Measurements from ENCODE around the gene ADAM33. TPM values are rescaled to one million over a fixed set of nuclear protein-coding genes. Genes with fewer than 3 reads are reported as not detected.

ADAM33 gene, protein sequence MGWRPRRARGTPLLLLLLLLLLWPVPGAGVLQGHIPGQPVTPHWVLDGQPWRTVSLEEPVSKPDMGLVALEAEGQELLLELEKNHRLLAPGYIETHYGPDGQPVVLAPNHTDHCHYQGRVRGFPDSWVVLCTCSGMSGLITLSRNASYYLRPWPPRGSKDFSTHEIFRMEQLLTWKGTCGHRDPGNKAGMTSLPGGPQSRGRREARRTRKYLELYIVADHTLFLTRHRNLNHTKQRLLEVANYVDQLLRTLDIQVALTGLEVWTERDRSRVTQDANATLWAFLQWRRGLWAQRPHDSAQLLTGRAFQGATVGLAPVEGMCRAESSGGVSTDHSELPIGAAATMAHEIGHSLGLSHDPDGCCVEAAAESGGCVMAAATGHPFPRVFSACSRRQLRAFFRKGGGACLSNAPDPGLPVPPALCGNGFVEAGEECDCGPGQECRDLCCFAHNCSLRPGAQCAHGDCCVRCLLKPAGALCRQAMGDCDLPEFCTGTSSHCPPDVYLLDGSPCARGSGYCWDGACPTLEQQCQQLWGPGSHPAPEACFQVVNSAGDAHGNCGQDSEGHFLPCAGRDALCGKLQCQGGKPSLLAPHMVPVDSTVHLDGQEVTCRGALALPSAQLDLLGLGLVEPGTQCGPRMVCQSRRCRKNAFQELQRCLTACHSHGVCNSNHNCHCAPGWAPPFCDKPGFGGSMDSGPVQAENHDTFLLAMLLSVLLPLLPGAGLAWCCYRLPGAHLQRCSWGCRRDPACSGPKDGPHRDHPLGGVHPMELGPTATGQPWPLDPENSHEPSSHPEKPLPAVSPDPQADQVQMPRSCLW
- total RNA-seq = not detected in 2 replicates

DNA sequence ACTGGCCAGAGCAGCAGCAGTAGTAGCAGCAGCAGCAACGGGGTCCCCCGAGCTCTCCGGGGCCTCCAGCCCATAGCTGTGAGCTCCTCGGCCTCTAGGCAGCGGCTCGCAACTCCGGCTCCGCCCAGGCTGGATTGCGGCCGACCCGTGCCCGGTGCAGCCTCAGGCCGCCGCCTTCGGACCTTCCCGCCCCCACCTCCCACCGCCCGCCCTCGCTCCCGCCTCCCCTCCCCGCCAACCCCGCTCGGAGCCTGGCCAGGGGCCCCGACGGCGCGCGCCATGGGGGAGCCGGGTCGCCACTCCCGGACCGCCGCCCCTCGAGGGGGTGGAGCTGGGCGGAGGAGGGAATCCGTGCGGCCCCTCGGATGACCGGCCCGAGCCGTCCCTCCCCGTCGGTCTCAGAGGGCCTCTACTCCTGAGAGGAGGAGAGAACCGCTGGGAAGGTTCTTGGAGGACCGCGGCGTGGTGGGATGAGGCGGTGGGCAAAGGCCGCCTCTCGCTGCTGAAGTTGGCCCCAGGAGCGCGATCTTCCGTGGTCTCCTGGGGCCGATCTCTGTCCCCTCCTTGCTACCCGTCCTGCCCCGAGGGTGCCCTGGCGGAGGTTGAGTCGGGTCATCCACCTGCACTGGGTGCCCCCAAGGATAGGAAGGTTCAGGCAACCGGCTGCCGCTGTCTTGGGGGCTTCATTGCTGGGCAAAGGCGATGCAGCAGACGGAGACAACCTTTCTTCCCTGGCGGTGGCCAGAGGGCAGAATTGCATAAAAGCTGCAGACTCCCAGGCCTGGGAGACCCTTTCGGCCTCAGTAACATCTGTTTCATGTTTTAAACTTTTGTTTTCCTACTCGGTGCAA, at the start of gene ADAM33:
Gene ADAM33, minus strand, starts transcription at position 80 of the 851 bp plus-strand sequence. Its CDS starts 6 bp downstream, at position 74.
- DNase-seq (ENCODE audit: extremely low read depth, low read depth, low spot score) = no peak

DNA sequence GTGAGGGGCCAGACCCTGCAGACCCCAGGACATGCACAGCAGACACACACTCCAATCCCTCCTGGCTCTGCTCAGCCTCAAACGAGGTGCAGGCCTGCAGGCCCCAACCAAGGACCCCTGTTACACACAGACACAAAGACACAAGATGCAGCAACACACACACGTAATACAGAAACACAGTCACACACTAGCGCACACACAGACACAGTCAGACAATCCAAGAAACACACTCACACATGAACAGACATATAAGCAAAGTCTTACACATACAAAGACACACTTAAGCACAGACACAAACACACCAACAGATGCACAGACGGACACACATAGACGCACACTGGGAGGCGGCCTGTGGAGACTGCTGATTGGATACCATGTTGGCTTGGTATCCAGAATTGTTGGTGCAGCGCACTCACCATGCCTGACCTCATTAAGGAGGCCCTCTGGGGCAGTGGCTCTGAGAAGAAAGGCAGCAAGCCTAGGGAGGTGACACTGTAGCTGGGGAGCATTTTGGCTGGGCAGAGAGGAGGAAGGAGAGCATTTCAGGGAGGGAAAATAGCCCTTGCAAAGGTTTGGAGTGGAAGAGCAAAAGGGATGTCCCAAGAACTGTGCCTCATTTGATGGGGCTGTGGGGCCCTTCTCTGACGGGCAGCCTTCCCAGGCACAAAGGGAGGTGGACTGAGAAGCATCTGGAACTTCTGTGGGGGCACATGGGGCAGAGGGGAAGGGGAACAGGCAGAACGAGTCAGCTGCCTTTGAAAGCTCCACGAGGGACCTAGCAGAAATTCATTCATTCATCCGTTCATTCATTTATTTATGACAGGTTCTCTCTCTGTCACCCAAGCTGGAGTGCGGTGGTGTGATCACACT, 49.2 kb upstream of the ADAM33 start:
- DNase-seq (ENCODE audit: extremely low read depth, low read depth, low spot score) = no peak

DNA sequence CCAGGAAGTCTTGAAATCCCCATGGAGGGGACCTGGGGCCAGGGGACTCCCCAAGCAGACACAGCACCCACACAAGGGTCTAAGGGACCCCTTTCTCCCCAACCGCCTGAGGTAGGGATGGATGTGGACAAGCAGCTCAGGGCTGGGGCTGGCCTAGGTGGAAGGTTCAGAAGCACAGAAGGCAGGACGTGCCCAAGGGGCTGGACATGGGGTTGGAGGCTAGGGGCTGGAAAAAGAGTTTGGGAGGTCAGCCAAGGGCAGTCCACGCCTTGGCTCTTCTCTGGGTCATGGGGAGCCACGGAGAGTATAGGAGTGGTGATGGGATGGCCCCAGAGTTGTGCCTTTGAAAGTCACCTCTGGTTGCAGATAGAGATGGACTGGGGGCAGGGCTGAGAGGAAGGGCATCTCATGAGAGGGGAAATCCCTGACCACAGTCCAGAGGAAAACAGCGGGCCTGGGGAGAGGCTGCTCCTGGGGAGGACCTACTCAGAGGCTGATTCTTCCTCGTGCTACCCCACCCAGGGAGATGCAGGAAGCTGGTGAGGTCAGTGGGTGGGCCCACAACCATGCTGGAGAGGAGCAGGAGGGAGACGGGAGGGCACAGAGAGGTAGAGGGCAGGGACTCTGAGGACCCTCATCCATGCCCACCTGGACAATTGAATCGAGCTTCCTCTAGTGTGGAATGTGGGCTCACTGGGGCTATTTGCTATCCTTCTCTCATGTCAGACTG, 48.2 kb upstream of the ADAM33 start:
- DNase-seq (ENCODE audit: extremely low read depth, low read depth, low spot score) = no peak

DNA sequence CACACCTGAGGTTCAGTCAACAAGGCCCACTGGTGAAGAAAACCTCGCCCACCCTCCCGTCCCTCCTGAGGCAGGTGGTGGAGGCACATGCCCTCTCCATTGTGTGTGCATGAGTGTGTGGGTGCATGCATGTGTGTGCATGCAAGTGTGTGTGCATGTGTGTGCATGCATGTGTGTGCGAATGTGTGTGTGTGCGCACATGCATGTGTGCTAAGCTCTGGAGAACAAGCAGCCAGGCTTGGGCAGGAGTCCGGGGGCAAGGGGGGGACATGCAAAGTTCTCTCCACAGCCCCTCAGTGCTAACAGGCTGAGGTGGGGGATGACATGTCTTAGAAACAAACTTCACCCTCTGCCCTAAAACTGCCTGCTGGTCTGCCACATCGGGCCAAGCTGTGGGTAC, 47.6 kb upstream of the ADAM33 start:
- no peak for DNase-seq (ENCODE audit: extremely low read depth, low read depth, low spot score)

DNA sequence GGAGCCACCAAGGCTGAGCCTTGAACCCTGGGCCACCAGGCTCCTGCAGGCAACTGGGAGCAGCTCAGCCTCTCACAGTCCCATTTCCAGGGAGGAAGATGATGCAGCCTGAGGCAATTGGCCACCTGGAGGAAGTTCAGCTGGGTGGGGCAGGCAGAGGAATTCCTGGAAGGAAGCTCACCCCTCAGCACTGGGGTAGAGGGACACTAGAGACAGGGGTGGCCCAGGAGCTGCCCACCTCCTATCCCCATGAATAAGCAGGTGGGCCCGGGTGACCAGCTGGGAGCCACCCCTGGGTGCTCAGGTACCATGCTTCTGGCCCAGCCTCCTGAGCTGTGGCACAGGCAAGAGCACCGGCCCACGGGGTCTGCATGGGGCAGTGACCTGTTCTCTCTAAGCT, 47.1 kb upstream of the ADAM33 start:
- DNase-seq (ENCODE audit: extremely low read depth, low read depth, low spot score) = no peak

DNA sequence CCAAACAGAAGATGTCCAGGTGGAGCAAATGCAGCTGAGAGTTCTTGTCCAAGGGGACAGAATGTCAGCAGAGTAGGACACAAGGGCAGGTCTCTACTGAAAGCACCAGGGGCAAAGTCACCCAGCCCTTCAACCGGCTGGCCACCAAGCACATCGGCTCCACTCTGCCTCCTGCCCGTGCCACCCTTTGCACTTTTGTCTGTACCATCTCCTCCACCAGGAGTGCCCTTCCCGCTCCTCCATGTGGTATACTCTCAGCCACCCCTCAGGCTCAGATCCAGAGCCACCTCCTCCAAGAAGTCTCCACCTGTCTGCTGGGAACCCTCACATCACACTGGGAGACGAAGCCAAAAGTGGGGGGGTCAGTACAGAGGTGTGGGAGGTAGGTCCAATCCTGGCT, 46.5 kb upstream of the ADAM33 start:
- no peak for DNase-seq (ENCODE audit: extremely low read depth, low read depth, low spot score)

DNA sequence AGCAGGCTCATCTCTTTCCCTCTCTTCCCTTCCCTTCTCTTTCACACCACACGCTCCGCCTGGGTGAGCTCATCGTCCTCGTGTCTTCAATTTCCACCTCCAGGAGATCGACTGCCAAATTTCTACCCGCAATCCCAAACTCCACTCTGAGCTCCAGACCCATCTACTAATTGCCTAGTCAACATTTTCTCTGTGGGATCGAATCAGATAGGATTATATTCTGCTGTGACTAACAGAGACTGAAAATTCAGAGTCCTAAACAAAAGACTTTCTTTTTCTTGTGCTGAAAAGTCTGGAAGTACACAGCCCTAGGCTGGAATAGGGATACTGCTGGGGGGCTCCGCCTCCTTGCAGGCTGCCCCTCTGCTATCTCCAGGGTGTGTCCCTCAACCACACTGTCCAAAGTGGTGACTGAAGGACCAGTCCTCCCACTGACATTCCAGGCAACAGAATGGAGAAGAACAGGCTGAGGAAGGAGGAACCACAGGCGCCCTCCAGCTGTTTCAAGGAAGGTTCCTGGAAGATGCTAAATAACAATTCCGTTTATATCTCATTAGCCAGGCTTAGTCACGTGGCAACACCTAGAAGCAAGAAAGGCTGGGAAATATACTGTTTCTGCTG, 45.7 kb upstream of the ADAM33 start:
- no peak for DNase-seq (ENCODE audit: extremely low read depth, low read depth, low spot score)

DNA sequence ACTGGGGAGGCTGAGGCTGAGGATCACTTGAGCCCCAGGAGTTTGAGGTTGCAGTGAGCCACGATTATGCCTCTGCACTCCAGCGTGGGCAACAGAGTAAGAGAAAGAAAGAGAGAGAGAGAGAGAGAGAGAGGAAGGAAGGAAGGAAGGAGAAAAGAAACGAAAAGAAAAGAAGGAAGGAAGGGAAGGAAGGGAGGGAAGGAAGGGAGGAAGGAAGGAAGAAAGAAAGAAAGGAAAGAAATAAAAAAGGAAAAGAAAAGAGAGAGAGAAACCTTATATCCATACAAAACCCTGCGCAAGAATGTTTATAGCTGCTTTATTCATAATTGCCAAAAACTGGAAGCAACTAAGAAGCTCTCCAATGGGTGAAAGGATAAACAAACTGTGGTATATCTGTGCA, 42.5 kb upstream of the ADAM33 start:
- DNase-seq (ENCODE audit: extremely low read depth, low read depth, low spot score) = no peak

DNA sequence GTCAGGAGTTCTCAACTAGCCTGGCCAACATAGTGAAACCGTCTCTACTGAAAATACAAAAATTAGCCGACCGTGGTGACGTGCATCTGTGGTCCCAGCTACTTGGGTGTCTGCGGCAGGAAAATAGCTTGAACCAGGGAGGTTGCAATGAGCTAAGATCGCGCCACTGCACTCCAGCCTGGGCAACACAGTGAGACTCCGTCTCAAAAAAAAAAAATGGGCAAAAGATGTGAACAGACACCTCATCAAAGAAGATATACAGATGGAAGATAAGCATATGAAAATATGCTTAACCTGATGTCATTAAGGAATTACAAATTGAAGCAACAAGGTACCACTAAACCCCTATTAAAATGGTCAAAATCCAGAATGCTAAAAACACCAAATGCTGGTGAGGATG, 41.5 kb upstream of the ADAM33 start:
- DNase-seq (ENCODE audit: extremely low read depth, low read depth, low spot score) = no peak

DNA sequence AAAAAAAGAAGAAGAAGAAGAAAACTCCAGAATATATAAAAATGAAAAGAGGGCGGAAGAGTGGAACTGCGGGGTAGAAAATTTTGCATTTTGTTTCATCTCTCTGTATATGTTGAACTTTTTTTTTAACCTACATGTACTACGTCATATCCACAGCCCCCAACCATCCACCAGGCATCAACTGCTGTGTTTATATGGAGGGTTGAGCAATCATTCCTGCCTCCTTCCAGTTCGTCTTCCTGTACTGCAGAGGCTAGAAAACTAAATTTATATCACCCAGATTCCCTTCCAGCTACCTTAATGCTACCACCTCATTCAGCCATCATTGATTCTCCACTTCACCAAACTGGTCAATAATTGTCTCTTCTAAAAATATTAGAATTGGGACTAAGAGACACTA, 40.1 kb upstream of the ADAM33 start:
- DNase-seq (ENCODE audit: extremely low read depth, low read depth, low spot score) = no peak

DNA sequence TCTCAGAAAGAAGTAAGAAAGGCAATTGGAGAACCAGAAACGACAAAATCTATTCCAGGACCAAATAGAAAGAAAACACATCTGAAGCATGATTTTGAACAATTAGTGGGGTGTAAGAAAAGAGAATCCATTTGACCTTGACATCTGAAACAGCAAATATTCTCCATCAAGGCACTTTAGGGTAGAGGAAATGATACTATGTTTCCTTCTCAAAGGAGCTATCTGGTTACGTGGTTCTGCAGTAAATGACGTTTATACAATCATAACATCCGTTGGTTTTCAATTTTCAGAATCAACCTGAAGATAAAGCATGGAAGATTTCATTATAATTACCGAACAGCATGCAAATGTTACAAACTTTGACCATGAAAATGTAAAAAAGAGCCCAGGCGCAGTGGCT, 38.8 kb upstream of the ADAM33 start:
- DNase-seq (ENCODE audit: extremely low read depth, low read depth, low spot score) = no peak

DNA sequence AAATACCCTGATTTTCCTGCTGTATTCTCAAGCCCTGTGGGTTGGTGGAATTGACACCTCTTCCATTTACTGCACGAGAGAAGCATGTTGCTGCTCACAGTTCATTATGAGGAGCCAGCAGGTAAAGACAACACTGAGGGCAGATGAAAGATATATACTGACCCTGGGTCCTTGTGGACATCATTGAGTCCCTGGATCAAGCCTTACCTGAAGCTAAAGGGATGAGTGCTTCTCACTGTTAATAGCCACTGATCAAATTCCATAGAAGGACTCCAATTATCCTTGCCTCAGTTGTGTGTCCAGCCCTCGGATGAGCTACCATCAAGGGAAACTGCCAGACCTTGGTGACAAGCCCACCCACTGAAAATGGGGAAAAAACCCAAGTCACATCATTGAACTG, 38.3 kb upstream of the ADAM33 start:
- no peak for DNase-seq (ENCODE audit: extremely low read depth, low read depth, low spot score)

DNA sequence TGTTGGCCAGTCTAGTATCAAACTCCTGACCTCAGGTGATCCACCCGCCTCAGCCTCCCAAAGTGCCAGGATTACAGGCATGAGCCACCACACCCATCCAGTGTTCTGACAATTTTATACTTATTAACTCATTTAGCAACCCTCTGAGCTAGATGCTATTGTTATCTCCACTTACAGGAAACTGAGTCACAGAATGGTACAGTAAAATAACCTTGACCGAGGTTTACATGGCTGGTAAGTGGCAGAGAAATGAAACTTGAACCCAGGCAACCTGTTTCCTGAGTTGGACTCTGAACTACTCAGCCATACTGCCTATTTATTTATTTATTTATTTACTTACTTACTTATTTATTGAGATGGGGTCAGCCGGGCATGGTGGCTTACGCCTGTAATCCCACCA, 37.2 kb upstream of the ADAM33 start:
- no peak for DNase-seq (ENCODE audit: extremely low read depth, low read depth, low spot score)

DNA sequence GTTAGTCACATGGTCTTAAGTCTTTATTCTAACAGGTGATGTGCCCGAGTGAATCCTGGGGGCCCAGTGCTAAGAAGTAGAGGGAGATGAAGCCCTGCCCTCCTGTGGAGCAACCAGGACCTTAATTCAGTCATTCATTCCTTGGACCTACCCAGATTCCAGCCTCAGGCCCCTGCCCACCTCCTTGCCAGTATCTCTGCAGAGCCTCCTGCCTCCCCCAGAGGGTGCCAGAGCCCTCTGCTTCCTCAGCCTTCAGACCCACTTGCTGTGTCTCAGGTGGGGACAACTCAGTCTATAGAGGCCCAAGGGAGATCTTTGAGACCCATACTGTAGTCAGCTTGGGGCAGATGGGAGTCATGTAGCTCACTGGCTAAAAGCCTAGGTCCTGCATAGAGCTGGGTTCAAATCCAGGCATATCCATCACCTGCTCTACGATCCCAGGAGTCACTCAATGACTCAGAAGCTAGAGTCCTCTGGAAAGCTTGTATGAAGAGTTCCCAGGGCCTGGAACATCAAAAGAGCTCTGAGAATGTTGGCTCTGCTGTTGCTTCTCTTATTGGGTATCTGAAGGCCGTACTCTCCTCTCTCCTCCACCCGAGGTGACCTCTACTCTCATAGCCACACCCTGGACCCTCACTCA, 34.5 kb upstream of the ADAM33 start:
- DNase-seq (ENCODE audit: extremely low read depth, low read depth, low spot score) = peak; percentile 18

DNA sequence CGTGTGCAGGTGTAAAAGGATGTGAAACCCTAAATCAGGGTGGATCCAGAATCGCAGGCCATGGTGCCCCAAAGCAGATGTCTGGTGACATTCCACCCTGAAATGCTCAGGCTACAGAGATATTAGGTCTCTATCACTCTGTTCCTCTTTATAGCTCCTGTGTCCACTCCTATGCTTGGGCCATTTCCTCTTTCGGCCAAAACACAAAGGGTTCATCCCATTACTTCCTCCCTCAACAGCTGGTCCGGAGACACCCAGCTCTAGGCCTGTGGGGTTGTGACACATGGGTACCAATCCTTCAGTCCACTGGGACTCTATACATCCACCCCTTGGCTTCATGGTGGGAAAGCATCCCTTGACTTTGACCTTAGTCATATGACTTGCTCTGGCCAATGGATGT, 32.3 kb upstream of the ADAM33 start:
- no peak for DNase-seq (ENCODE audit: extremely low read depth, low read depth, low spot score)

DNA sequence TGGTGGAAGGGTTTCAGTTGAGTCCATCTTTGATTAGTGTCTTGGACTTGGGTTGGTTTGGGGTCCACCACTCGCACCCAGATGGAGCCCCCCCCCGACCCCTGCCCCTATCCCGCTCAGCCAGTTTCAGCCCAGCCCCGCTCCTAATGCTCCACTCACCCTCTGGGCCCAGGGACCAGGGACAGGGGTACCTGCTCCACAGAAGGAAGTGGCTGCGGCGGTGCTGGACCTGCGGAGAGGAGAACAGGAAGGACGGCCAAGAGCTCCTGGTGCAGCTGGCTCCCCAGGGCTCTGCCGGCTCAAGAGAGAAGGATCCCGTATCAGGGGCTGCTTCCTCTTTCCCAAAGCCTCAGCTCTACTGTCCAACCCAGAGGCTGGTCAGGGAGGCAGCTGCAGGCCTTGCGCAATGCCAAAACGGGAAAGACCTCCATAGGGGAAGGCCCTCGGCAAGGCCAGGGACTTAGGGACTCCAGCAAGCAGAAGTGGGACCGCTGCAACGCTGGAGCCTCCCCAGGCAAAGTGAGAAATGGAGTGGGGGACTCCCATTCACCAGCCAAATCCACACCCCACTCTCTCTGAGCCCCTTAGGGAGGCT, 30.6 kb upstream of the ADAM33 start, which contains the start of gene SIGLEC1:
Gene SIGLEC1, minus strand, starts transcription at position 322 of the 595 bp plus-strand sequence. CDS start 5,472 bp downstream, outside the sequence.
- DNase-seq (ENCODE audit: extremely low read depth, low read depth, low spot score) = no peak

DNA sequence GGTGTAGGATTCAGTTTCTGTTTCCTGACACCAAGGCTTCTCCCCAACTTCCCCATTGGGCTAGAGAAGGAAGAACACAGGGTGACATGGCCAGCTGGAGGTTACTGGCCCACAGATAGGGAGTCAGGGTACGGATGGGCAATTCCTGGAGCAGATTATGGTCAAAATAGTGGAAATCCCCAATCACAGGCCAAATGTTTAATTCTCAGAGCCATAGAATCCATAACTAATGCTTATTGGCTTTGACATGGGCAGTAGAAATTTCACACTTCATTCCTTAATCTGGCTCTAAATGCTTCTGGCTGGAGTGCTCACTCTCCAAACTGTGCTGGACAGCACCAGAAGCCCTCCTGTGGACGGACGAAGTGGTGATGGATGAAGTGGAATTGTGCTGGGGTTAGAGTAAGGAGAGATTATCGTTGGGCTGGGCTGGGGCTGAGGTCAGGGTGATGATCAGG, 29.7 kb upstream of the ADAM33 start:
- no peak for DNase-seq (ENCODE audit: extremely low read depth, low read depth, low spot score)
